Activated T-helper 9 cell treated with anti-CD3 and anti-CD28 coated beads, Interleukin-2, amount 50 U/mL, for 16 hours (primary cell): ENCODE results near the gene SAMMSON.

Experiments used
- DNase-seq: peaks from one replicate; pipeline ENCODE4 v3.0.0-alpha.2; 2020; ENCODE audit warnings: low read depth

Gene SAMMSON

DNA sequence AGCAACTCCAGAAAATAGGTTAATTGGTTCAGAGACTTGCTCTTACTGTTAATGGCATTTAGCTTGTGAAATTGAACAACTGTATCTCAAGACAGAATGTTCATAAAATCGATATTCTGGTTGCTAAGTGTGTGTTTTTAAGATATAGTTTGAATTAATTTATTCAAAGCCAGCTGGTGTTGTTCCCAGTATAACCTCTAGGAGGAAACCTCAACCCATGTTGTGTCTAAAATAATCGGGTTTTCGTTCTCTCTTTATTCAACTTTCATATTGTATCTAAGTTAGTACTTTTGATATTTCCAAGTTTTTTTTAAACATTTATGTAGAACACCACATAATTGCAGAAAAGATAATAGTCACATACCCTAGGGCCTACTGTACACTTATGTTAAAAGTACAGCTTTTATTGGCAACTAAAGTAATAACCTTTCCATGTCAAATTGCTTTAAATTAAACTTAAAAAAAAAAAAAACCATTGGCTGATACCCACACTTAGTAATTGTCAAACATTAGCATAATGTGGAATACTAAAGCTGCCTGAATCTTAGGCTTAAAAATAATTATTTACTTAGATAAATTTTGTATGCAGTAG, 90.9 kb downstream of the SAMMSON start:
- DNase-seq = no peak

DNA sequence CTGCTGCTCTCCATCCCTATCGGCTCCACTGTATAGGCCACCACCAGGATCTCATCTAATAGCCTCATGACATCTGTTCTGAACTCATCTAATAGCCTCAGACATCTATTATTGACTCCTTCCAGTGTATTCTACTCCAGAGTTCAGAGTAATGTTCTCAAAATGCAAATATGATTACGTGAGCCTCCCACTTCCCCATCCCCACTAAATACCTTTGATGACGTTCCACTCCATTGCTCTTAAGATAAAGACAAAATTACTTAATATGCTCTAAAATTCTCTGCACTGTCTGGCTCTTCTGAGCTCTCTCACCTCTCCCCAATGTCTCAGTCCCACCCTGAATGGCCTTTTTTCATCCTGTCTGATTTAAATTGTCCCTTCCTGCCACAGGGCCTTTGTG, 94.7 kb downstream of the SAMMSON start:
- DNase-seq = no peak

DNA sequence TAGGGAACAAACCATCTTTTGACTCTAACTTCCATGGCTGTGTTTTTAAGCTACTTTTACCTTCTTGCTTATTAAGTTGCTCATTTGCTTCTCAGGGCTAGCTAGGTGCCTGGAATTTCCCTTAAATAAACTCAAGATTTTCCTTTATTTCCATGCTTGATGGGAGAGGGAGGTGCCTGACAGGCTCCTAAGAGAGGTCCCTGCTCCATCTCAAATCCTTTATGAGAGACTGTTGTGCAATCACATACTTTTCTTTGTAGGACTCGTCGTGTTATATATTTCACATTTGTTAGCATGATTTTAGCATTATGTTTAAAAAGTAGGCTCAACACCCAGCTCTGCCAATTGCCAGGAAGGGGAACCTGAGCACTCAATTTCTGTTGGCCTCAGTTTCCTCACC, 95.7 kb downstream of the SAMMSON start:
- no peak for DNase-seq

DNA sequence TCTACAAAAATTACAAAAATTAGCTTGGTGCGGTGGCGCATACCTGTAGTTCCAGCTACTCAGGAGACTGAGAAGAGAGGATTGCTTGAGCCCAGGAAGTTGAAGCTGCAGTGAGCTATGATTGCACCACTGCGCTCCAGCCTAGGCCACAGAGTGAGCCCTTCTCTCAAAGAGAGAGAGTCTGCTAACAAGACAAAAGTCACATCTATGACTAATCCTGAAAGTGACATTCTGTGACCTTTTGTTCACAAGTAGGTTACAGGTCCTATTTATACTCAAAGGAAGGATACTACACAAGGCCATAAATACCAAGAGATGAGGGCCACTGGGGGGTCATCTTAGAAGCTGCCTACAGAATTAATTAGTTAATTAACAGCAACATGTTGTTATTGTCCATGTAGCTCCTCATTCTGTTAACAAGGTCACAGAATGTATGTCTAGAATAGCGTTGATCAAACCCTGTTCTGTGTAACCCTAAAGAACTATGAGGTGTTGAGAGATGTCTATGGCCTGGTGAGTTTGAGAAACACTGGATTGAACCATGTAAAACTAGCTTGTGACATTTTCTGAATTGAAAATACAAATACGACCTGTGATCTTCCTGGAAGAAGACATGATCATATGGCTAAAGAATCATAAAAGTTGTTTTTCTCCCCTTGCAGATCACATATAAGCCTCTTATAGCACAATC, 97.0 kb downstream of the SAMMSON start:
- DNase-seq = no peak

DNA sequence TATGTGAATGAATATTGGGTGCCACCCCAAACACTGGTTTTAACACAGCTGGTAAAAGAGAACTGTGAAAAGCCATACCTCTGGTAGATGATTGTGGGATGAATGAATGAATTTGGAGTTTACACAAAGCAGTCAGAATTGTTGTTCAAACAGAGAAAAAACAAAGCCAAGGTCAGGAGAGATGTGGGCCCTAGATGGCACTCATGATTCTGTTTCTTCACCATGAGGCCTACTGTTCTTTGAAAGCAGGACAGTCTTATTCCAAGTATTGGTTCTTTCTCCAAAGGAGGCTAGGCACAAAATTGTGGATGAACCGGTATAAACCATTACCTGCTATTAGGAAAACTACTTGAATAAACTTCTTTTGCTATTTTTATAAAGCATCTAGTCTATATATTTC, 97.6 kb downstream of the SAMMSON start:
- DNase-seq = no peak

DNA sequence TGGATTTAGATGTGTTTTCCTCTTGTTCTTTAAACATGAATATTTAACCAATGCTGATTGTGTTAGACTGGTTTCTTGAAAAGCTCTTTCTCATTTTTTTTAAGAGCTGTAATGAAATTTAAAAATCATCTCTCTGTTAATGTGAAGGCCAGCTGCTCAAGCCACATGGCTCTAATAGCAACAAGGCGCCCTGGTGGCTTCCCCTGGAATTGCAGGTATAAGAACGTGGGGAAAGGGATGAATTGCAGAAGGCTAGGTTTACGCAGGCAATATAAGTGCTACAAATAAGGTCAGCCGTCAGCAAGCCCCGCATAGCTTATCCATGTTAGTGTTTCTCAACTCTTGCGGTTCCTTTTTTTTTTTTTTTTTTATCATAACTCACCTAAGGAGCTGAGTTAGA, 108.5 kb downstream of the SAMMSON start:
- DNase-seq = no peak

DNA sequence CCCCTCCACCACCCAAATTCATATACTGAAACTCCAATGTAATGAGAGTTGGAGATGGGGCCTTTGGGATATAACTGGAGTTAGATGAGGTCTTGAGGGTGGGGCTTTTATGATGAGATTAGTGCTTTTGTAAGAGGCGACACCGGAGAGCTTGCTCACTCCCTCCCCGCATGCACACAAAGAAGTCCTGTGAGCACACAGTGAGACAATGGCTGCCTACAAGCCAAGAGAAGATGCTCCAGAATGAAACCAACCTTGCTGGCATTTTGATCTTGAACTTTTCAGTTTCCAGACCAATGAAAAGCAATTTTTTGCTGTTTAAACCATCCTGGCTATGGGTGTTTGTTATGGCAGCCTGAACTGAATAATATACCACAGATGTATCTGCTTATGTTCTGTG, 109.0 kb downstream of the SAMMSON start:
- no peak for DNase-seq

DNA sequence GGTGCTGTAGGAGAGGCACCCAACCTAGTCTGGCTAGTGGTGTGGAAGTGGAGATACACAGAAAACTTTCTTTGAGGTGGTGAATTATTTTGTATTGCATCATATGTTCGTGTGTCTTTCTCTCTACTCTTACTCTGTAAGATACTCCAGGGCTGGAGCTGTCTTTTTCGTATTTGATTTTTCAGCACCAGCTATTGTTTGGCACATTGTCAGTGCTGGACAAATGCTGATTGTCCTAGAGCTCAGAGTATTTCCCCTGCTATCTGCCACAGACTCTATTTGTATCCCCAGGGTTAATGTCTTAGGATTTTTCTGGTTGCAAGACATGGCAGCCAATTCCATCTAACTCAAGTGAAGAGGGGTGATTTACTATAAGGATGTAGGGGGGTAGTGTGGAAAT, 110.5 kb downstream of the SAMMSON start:
- DNase-seq = no peak

DNA sequence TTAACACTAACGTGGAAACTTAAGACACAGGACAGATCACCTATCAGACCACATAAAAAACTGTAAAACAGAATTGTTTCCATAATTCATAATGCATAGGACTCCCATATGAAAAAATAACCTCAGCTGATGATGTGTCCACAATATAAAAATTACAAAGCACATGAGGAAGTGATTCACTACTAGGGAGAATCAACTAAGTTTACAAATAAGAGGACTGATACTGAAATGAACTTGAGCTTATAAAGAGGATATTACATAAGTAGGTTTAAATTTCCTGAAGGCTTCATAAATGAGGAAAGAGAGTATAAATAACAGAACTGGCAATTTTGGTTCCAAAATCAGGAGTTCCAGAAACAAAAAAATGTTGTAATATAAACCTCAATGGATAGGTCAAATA, 111.9 kb downstream of the SAMMSON start:
- no peak for DNase-seq

DNA sequence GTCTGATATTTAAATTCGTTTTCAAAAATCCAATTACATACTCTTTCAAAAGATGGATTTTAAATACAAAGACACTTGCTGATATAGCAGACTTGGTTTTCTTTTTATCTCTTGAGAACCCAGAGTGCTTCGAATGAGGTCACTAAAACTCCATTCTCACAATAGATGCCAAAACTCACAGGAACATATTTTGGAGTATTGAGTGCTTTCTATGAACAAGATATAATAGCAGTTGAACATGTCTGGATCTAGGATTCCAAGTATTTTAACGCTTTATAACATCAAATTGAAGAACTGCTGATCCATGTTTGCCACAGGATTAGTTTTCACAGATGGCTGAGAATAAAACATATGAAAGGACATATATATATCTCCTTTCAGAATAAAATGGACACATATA, 113.2 kb downstream of the SAMMSON start:
- no peak for DNase-seq

DNA sequence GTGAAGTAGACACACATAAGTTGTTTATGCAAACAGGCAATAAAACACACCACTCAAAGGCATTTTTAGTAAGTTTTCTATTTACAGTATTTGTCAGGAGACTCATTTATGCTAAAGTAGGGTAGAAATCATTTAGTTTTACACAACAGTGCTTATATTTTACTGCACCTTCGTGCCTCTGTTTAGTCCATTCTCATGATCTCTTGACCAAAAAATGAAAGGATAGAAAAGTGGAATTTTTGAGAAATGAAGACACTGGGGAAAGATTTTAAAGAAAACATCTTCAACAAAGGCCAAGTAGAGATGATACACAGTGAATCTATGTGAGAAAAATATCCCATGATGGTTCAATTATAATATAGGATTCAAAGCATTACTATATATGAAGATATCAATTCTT, 114.9 kb downstream of the SAMMSON start:
- no peak for DNase-seq

DNA sequence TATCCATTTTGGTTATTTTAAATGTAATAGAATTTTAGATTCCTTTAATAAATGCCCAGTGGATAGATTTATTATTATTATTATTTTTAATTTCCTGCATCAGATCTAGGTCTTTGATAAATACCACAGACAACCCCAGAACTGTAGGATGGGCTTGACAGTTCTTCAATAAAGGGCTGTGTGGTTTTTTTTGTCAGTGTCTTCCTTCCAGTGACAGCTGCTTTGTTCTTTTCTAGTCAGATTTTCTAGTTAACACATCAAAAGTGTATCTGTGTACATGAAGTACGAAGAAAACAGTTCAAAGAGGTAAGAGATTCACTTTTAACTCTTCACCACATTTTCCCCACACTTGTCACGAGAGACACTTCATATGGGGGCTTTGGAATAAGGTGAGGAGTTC, 120.3 kb downstream of the SAMMSON start:
- no peak for DNase-seq
